HEK293 (cell line): Measurements from ENCODE around the gene VWA3B.

Experiments used
- CTCF ChIP-seq: fragments of 450-650 bp; formaldehyde crosslinking; IDR thresholded peaks from 2 replicates; pipeline ENCODE4 v1.5.1; 2016; ENCODE audit warnings: missing biosample characterization, missing genetic modification characterization
- KLF1 ChIP-seq: fragments of 450-650 bp; formaldehyde crosslinking; IDR thresholded peaks from 2 replicates; pipeline ENCODE4 v1.5.1; 2016; ENCODE audit warnings: missing biosample characterization, missing genetic modification characterization
- REST ChIP-seq: fragments of 450-650 bp; formaldehyde crosslinking; IDR thresholded peaks from 2 replicates; pipeline ENCODE4 v1.5.1; 2016; ENCODE audit warnings: missing biosample characterization, missing genetic modification characterization
- ZBTB11 ChIP-seq: fragments of 450-650 bp; formaldehyde crosslinking; conservative IDR thresholded peaks from 2 replicates; pipeline ENCODE4 v1.5.1; 2016; ENCODE audit warnings: low read depth, missing biosample characterization, missing genetic modification characterization
- ZFP3 ChIP-seq: fragments of 450-650 bp; formaldehyde crosslinking; IDR thresholded peaks from 2 replicates; pipeline ENCODE4 v1.5.1; 2016; ENCODE audit warnings: low read depth, missing biosample characterization, missing genetic modification characterization
- ZNF133 ChIP-seq: fragments of 450-650 bp; formaldehyde crosslinking; IDR thresholded peaks from 2 replicates; pipeline ENCODE4 v1.5.1; 2016; ENCODE audit warnings: missing biosample characterization, missing genetic modification characterization
- ZNF274 ChIP-seq, 2 experiments: fragments of 200-500 bp in 1 of 2; fragments of 450-650 bp in 1 of 2; sonication (Bioruptor generic) in 1 of 2; formaldehyde crosslinking in 1 of 2; IDR thresholded peaks; 2 replicates each; pipeline versions ENCODE4 v1.5.1 to v1.6.1; 2014 to 2016; ENCODE audit warnings: borderline replicate concordance in 1 of 2, inconsistent platforms in 1 of 2, low read length in 1 of 2, missing biosample characterization in 1 of 2, missing genetic modification characterization in 1 of 2
- ZNF280D ChIP-seq: fragments of 450-650 bp; formaldehyde crosslinking; IDR thresholded peaks from 2 replicates; pipeline ENCODE4 v1.5.1; 2016; ENCODE audit warnings: missing biosample characterization, missing genetic modification characterization
- ZNF391 ChIP-seq: fragments of 450-650 bp; formaldehyde crosslinking; IDR thresholded peaks from 2 replicates; pipeline ENCODE4 v1.5.1; 2016; ENCODE audit warnings: low read depth, missing biosample characterization, missing genetic modification characterization, borderline replicate concordance
- ZNF510 ChIP-seq: fragments of 450-650 bp; formaldehyde crosslinking; IDR thresholded peaks from 2 replicates; pipeline ENCODE4 v1.5.1; 2018; ENCODE audit warnings: mild to moderate bottlenecking, missing genetic modification characterization, missing biosample characterization; ENCODE audit not compliant: insufficient replicate concordance
- ZNF654 ChIP-seq: fragments of 450-650 bp; formaldehyde crosslinking; IDR thresholded peaks from 2 replicates; pipeline ENCODE4 v1.5.1; 2016; ENCODE audit warnings: low read depth, missing biosample characterization, missing genetic modification characterization
- ZSCAN30 ChIP-seq: fragments of 450-650 bp; IDR thresholded peaks from 2 replicates; pipeline ENCODE4 v1.5.1; 2018; ENCODE audit warnings: missing biosample characterization, mild to moderate bottlenecking, missing genetic modification characterization, moderate library complexity

GRCh38 chr2:98357849-98358248 is 270.9 kb downstream of the VWA3B start:
- TF ChIP-seq CTCF (tag by site-specific recombination) (no peak), ZNF274 (IDR thresholded peaks at IDR 0.05; ENCODE audit: low read length) (no peak), ZNF274 (tag by site-specific recombination; IDR thresholded peaks at IDR 0.05; ENCODE audit: borderline replicate concordance) (no peak), ZNF391 (no peak), ZBTB11 (tag by site-specific recombination) (no peak), ZFP3 (tag by site-specific recombination) (no peak), ZNF280D (tag by site-specific recombination) (no peak), ZNF510 (tag by site-specific recombination) (no peak), ZSCAN30 (tag by site-specific recombination) (no peak), KLF1 (tag by site-specific recombination) (no peak), REST (no peak), ZNF133 (no peak), ZNF654 (no peak)
